HG03280 (cell line): ENCODE results near the gene MUC21.
"Not testable (repeated sequence)": the region's sequence is repeated elsewhere in the genome, so short reads cannot be mapped to it uniquely, and the experiment has no call there.

ENCODE experiments used
- ATAC-seq: cut with Tn5 transposase; IDR thresholded peaks from one replicate; pipeline ENCODE4 v1.9.1; 2021; ENCODE audit warnings: mild to moderate bottlenecking, moderate library complexity; ENCODE audit not compliant: unreplicated experiment

MUC21 gene

GRCh38 chr6:31005249-31006020, 21.9 kb downstream of the MUC21 start:
- ATAC-seq, result no peak

GRCh38 chr6:31007694-31008093, 24.2 kb downstream of the MUC21 start:
- ATAC-seq, result no peak

GRCh38 chr6:31008165-31008564, 24.6 kb downstream of the MUC21 start:
- no peak for ATAC-seq

- ATAC-seq, result no peak
Observed at GRCh38 chr6:31009731-31010130, 26.2 kb downstream of the MUC21 start.

DNA sequence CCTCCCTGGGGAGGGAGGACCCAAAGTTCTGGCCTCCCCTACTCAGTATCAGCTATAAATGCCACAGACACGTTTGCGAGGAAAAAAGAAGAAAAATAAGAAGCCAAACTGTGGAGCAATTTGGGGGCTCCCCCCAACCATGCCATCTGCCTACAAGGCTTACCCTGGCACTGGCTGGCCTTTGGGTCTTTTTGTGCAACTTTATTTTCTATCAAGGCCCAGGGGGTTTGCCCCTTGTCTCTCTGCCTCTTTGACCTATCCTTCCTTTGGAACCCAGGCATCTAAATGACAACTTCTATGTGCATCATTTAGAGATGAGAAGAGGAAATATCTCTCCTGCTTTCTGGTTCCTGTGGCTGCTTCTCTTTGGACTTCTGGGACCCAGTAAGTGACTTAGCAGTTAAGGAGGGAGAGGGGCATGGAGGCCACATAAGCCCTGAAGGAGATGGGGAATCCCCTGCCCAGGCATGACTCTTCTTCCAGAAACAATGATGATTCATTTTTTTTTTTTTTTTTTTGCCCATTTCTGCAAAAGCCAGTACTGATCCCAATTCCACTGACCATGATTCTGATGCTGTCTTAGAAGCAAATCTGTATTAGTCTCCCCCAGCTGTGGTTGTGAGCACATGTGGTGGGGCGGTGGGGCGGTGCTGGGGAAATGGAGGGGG, 27.0 kb downstream of the MUC21 start, which contains the start of gene MUC22:
Gene MUC22, plus strand, starts transcription at position 82 of the 668 bp plus-strand sequence. Its CDS starts 233 bp downstream, at position 315.
- ATAC-seq, result no peak

DNA sequence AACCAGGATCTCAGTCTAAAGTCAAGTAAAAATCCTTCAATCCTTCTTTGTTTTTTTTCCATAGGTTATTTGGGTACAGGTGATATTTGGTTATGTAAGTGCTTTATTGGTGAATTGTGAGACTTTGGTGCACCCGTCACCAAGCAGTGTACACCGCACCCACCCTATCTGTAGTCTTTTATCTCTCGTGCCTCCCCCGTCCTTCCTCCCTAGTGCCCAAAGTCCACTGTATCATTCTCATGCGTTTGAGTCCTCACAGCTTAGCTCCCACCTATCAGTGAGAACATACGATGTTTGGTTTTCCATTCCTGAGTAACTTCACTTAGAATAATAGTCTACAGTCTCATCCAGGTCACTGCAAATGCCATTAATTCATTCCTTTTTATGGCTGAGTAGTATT, 27.6 kb downstream of the MUC21 start:
- no peak for ATAC-seq

- no peak for ATAC-seq
Observed at GRCh38 chr6:31016659-31017299, 33.3 kb downstream of the MUC21 start.

- ATAC-seq, result not testable (repeated sequence)
Observed at GRCh38 chr6:31017436-31017835, 33.9 kb downstream of the MUC21 start.

DNA sequence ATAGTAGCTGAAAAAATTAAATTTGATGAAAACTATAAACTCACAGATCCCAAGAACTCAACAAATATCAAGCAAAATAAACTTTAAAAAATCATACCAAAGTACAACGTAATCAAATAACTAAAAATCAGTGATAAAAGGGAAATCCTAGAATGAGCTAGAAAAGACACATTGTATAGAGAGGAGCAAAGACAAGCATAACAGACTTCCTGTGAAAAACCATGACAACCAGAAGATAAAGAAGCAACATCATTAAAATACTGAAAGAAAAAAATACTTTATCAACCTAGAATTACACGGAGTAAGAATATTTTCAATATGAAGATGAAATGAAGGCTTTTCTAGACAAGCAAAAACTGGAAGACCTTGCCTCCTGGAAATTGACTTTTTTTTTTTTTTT, 36.5 kb downstream of the MUC21 start:
- ATAC-seq, result no peak

GRCh38 chr6:31020631-31021255, 37.2 kb downstream of the MUC21 start:
- ATAC-seq, result not testable (repeated sequence)

- not testable (repeated sequence) for ATAC-seq
Observed at GRCh38 chr6:31021705-31022531, 38.4 kb downstream of the MUC21 start.

- no peak for ATAC-seq
Observed at GRCh38 chr6:31025595-31025994, 42.1 kb downstream of the MUC21 start.

DNA sequence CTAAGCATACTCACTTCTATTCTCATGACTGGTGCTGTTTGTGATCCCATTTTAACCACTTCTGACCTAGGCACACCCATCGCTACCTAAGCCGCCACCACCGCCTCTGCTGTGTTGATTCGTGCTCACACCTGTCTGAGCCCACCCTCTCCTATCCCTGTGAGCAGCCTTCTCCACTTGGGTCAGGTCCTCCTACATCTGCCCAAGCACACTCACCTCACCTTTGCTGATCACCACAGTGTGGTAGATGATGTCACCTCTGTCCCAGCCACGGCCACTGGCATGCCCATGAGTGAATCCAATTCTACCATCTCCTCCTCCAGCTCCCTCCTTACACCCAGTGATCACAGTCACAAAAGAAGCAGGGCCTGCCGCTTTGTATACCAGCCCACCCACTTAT, 47.6 kb downstream of the MUC21 start:
- ATAC-seq, result no peak

GRCh38 chr6:31033075-31033474, 49.6 kb downstream of the MUC21 start:
- no peak for ATAC-seq

GRCh38 chr6:31035862-31036497, 52.5 kb downstream of the MUC21 start:
- ATAC-seq, result no peak

DNA sequence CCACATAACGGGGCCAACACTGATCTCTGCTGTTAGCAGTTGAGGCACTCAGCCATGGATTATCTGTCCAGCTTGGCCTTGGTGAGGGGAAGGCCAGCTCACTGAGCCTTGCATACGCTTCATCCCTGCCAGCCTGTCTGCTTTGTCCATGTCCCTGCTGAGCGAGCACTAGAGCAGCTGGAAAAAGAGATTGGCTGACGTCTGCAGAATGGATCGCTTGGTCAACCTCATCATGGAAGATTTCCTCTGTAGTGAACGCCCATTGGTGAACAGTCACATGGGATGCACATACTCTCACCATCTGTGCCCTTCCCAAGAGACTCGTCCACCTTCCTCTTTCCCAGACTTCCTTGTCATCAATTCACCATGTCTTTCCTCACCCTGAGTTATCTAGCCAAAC, 53.7 kb downstream of the MUC21 start:
- no peak for ATAC-seq

- ATAC-seq, result no peak
Observed at GRCh38 chr6:31037682-31038081, 54.2 kb downstream of the MUC21 start.

GRCh38 chr6:31038559-31038958, 55.0 kb downstream of the MUC21 start:
- no peak for ATAC-seq
